HS-5 (cell line): ENCODE measurements around the gene ARMH4.

Experiments used
- DNase-seq: peaks from one replicate; pipeline ENCODE4 v3.0.0-alpha.2; 2012; ENCODE audit warnings: low read depth

Gene ARMH4

DNA sequence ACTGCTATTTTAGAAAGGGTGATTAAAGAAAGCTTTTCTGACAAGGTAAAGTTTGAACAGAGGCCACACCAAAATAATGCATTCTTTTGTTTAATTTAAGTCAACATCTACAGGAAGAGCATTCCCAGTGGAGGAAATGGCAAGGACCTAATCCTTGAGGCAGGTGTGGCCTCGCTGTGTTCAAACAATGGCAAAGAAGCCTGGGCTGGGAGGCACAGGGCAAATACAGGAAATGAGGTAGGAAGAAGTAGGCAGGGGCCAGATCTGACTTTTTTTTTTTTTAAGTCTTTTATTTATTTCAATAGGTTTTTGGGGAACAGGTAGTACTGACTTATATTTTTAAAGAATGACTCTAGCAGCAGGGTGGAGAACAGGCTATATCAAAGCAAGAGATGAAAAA, 53.5 kb downstream of the ARMH4 start:
- no peak for DNase-seq

DNA sequence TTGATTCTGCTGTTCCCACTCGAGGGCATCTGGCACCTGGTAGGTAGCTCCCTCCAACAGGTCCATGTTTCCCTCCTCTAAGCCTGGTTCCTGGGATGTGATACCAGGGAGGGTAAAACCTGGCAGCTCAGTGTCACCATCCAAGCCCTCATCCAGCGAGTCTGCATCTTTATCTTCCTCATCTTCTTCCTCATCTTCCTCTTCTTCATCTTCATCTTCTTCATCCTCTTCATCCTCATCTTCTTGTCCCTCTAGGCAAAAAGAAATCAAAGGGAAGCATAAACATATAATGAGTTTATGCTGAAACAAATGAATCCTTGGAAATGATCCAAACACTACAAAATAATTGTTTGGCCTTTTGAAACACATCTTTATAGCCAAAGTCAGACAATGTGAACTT, 55.3 kb downstream of the ARMH4 start:
- DNase-seq: no peak

DNA sequence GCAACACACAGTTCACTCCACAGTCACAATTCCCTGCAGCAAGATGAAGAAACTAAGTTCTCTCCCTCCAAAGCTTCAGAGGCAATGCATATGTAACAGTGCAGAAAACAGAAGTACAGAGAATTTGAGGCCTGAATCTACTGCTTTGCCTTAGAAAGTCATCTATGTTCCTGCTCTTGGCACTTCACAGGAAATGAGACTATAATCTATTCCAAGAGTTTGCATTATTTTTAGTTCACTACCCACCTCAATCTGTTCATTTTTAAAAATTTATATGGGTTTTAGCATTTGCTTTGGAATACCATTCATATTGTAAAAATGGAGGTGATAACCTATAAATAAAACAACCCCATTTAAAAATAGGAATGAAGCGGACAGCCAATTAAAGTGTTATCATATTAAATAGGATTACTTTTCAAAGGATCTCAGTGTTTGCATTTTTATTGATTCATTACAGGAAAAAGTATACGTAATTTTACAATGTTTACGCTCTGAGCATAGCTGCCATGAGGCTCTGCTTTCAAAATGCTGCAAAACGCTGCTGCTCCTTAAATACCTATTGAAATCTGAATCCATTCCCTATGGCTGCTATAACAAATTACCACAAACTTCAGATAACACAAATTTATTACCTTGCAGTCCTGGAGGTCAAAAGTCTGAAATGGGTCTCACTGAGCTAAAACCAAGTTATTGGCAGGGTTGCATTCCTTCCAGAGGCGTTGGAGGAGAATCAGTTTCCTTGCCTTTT, 60.0 kb downstream of the ARMH4 start:
- no peak for DNase-seq

DNA sequence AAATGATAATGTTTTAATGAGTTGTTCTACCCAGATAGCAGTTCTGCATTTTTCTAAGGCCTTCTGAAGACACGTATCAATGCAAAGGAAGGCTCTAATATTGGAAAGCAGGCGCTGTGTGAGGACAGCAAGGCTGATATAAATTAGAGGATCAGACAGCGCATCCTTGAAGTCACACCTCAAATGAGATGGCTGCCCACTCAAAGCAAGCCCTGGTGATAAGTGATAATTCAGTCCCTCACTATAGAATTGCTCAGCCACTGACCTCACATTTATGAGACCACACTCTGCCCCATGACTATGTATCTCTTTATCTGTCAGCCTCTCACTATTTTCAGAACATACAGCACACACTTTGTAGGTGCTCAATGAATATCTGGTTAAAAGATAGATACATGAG, 62.4 kb downstream of the ARMH4 start:
- DNase-seq: no peak

DNA sequence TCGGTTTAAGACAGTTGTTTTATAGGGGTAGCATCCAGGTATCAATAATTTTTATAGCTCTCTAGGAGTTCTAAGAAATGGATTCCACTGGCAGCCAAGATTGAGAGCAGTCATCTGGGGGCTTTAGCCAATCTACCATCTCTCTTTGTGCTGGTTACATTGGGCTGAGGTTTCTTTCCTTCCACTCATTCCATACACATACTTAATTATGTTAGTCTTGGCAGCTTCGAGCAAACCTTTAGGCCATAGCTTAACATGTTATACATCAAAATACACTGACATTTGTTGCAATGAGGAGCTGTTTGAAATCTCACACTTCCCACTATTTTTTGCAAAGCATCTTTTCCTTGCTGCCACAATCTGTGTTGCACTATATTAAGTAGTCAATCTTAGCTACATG, 63.1 kb downstream of the ARMH4 start:
- no peak for DNase-seq

DNA sequence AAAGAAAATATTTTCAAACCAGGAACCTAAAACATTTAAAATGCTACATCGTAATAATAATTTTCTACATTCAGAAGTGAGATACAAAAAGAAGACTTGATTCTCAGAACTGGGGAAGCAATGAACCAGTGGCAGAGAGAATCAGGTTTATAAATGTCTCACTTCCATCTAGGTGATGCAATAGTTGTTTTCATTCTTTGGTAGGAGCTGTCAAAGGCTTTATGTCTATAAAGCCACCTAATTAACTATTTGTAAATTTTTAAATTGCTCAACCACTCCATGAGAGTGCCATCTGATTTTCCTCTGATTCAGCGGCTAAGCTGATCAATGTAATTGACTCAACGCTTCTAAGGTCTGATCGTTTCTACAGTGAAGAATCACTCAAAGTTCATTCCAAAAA, 66.1 kb downstream of the ARMH4 start:
- DNase-seq: no peak

DNA sequence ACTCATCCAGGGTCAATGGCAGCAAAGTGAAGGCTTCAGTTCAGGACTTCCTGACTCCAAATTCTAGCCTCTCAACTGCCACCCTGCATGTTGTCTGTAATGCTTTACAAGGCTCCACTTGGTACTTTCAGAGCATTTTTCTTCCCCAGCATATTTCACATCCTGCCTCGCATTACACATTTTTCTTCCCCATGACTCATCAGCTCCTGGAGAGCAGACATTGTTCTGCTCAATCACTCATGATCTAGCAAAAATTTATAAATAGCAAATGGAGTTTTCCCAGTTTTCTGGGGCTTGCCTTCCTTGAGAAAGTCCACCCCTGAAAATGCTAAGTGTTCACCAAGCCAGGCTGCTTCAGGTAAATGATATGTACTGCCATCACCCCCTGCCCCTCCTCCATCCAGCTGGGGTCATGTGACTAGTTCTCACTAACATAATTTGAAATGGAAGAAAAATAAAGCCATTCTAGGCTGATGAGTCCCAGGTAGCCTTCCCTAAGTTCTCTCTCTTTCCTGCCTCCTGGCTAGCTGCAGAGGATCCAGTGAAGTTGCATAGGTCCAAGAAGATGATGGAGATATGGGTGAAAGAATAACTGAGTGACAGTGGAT, 69.4 kb downstream of the ARMH4 start:
- DNase-seq: peak; percentile 74

DNA sequence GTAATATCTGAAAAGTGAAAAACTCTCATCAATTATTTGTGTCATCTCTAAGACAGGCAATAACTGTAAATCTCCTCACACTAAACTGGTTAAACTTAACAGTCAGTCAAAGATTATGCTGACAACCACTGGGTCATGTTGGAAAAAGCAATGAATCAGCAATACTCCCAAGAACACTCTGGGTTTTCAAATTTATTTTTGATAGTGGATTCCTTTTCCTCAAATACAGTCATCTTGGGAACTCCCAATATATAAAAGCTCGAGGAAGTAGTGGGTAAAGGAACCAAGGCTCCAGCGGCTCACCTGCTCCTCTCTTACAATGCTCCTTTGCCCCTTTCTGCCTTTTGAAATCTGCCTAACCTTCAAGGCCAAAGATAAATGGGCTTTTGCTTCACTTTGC, 70.0 kb downstream of the ARMH4 start:
- DNase-seq: no peak

DNA sequence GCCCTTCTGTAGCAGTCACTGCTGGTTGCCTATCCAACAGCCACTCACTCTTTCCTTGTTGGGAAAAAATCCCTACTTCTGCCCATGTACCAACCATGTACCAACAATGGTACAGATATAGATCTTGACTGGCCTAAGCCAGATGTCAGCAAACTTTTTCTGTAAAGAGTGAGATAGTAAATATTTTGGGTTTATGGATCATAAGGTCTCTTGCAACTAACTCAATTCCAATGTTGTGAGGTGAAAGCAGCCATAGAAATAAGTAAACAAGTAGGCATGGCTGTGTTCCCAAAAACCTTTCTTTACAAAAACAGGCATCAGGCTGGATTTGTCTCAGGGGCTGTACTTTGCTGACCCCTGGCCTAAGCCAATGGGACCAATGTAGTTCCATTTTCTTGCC, 73.5 kb downstream of the ARMH4 start:
- no peak for DNase-seq

DNA sequence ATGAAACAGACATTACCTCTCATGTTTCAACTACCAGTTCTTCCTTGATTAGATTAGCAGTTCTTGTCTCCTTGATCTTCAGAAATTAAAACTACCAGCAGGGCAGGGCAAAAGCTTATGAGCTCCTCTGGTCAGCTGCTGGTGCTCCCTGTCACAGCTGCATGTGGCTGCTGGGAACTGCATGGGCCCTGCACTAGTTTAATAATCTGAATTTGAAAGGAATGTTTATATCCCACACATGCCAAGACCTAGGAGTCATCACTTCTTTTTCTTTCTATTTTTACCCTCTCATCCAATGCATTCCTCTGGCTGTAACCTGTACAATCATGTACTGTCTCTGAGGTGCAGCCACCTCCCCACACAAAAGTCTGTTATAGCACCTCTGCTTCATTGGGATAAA, 73.9 kb downstream of the ARMH4 start:
- peak; percentile 55 for DNase-seq

DNA sequence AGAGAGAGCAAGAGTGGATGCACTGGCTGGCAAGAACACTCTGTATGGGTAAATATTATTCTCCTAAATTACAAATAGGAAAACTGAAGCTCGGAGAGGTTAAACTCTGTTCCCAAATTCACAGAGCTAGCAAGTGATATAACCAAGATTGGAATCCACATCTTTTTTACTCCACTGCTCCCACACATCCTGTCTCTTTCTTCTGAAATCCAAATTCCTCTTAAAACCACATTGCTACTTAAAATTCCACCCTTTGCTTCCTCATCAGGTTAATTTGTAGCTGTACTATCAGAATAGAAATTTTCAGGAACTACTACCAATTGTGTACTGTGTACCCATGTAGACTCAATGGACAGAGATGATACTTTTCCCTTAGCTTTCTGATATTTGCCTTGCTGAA, 74.4 kb downstream of the ARMH4 start:
- DNase-seq: peak; percentile 26

DNA sequence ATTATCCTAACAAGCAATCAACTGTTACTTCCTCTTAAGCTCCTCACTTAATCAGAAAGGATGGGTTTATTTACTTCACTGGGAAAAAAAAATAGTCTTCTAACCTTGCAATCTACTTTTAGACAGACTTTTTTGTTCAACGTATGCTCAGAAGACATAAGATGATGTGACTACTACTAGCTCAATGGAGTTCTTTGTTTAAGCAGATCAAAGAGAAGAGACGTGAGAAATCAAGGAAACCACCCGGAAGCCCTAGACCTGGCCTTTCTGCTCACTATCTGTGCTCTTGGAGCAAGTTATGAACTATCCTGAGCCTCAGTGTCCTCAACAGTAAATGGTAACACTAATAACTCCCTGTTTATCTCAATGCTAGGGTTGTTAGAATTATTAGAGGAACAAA, 78.5 kb downstream of the ARMH4 start:
- no peak for DNase-seq

DNA sequence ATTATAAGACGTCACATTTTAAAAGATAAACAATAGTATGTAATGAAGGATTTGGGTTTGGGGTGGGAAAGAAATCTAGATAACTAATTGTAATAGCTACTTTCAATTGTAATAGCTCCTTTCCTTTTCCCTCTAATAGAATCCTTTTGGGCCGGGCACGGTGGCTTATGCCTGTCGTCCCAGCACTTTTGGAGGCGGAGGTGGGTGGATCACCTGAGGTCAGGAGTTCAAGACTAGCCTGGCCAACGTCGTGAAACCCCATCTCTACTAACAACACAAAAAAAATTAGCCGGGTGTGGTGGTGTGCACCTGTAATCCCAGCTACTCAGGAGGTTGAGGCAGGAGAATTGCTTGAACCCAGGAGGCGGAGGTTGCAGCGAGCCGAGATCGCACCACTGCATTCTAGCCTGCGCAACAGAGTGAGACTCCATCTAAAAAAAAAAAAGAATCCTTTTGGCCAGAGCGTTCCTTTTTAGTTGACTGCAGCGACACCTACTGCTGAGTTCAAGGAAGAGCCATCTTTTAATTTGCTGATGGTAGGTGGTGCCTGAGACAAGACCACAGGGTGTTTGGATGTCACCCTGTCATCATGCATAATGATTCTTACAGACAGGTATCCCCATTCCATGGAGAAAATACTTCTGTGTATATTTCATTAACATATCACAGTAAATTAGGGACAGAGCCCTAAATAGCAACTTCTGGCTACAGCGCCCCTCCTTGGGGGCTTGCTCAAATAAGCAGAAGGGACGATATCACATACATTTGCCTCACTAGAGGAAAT, 79.5 kb downstream of the ARMH4 start:
- peak; percentile 11 for DNase-seq

DNA sequence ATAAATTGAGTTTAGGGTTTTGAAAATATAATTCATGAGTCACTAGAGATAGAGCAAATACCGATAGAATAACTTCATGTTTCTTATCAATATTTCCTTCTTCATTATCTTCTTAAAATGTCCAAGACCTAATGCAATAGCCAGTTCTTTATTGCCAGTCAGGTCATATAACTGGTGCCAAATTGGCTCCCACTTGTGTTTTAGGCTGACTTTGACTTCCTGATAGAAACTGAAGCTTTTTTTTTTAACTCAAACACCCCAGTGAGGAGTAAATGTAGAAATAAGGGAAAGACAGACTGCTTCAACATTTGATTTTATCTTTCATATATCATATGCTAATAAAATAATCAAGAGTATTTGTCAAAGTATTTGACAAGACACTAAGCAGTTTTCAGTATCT, 80.7 kb downstream of the ARMH4 start:
- DNase-seq: no peak

DNA sequence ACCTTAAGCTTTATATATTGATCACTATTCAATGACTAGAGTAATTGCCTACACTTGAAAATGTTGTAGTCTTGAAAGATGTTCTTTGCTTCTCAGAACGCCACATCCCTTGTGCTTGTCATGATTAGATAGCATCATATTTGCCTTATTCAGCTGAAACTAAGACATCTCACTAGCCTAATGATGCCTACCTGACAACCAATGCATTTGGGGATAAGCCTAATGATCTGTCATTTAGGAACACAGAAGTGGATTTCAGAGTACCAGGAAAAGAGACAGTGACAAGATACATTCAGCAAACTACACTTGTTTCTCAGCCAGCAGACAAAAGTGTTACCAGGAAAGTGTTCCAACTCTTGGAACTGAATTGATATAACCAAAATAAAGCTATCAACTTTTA, 83.7 kb downstream of the ARMH4 start:
- DNase-seq: no peak

DNA sequence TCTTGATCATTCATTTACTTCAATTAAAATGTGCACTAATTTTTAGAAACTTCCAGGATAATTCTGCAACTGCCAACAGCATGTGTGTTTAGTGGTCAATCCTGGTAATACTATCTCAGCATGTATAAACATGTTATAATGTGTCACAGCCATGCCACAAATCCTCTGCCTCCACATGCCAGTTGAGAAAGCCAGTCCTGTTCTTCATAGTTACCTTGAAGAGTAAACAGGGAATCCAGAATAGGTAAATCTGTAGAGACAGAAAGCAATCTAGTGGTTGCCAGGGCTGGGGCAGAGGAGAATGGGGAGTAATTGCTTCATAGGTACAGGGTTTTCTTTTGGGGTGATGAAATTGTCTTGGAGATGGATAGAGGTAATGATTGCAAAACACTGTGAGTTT, 85.9 kb downstream of the ARMH4 start:
- DNase-seq: no peak

DNA sequence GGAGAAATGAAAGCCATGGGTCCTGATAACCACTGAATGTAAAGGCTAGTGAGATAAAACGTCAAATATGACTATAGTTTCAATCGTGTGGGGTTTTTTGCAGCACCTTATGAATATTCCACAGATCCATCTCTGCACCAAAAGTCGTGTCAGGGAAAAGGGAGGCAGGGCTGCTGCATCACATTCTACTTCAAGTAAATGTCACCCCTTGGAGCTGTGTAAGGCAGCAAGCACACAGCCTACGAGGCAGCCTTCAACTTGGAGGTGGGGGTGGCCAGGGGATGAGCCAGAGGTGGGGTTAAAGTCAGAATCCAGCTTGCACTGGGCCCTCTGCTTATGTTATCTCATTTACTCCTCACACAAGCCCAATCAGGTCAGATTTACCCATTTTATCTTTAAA, 90.4 kb downstream of the ARMH4 start:
- DNase-seq: no peak

DNA sequence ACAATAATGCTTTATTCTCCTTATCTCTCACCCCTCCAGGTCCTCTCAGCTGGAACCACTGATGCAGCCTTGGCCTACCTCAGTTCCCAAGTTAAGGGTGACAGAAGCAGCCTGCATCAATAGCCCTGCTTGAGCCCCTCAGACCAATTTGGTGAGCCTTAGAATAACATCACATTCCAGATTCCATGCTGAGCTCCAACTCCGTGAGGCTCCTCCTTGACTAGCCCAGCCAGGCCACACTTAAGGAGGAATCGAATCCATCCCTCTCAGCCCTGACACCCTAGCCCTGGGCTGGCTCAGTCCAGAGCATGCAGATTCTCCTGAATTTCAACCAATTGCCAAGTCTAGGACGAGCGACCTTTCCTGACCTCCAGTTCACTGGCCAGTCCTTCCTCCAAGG, 91.1 kb downstream of the ARMH4 start:
- DNase-seq: no peak

DNA sequence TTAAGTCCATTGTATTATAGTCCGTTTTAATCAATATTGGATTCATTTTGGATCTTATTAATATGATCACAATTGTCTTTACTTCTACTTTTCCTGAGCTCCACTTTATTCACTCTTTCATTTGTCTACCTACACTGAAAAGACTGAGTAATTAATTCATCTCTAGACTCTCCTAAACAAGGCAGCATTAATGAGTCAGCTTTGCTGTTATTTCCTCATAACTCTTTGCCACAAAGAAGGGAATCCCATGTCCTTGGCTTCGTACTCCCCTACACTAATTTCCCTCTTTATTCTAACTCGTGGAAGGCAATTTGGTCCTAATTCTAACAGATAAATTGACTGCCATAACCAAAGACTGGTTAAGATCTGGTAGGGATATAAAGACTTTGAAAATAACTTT, 91.9 kb downstream of the ARMH4 start:
- no peak for DNase-seq

DNA sequence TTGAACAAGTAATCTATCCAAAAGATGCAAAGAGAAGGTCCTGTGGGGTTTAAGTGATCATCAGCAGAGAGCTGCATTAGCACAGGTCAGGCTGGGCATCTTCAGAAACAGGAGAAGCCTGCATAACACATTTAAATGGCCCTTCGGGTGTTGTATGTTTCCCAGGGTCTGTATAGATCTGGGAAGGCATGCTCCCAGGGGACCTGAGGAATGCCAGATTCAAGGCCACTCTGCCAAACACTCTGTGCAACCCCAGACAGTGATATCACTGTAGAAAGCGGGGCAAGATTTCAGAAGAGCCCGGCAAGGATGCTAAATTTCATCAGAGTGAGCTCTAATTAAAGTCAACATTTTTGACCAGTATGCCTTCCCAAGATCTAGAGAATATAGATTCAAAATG, 92.9 kb downstream of the ARMH4 start:
- no peak for DNase-seq

DNA sequence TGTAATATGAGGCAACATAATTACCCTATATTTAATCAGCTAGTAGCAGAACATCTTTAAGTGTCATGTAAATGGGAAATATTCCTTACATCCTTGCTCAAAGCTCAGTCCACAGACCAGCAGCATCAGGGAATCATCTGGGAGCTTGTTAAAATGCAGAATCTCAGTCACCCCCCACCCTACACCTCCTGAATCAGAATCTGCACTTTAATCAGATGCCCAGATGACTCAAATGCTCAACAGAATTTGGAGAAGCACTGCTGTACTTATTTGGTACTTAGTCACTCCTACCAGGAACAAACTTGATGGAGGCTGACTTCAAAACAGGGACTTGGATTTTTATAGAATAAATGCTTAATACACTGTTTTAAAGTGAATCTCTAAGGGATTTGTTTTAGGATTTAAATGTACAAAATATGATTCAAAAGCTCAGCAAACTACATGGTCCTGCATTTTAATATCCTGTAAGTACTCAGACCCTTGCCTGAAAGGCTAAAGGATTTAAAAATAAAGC, 96.5 kb downstream of the ARMH4 start:
- DNase-seq: no peak

DNA sequence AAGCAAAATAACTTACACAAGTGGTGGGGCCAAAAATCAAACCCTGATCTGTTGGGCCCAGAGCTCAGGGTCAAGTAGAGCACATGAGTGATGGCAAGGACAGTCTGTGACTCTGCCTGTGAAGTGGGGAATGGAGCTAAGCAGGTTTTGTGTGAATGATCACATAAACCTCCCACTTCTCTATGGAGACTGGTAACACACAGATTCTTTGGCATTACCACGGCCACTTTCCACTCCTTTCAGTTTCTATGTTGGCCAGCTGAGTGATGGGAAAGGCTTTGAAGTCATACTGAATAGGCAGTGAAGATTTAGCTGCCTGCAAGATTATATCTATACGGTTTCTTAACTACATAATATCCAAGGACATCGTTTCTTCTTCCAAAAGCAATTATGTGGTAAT, 97.9 kb downstream of the ARMH4 start:
- no peak for DNase-seq

DNA sequence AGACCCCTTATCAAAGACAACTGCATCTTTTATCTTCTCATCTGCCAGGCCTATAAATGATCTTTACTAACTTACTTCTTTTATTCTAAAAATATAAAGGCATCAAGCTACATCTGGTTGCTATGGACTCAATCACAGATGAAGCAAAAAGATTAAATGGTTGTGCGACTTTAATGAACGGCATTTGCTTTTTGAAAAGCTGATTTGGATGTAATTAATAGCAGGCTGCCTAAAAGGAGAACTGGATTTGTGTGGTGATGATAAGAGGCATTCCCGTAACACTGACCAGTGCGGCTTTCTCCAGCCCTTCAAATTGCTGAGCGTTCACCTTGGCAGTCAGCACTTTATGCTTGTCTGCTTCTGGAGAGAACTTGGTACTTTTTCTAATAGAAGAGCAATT, 103.8 kb downstream of the ARMH4 start:
- no peak for DNase-seq
